IPS-18a (cell line): ENCODE measurements around the gene LIMK1.

Experiments used
- H3K27ac ChIP-seq: one replicate; pipeline ENCODE4 v1.5.1; 2013; ENCODE audit warnings: low read length
- H3K27me3 ChIP-seq: one replicate; pipeline ENCODE4 v1.6.1; 2013; ENCODE audit warnings: mild to moderate bottlenecking, low read length; ENCODE audit not compliant: control insufficient read depth, insufficient read depth
- H3K36me3 ChIP-seq: one replicate; pipeline ENCODE4 v1.6.1; 2013; ENCODE audit warnings: low read depth, low read length; ENCODE audit not compliant: control insufficient read depth
- H3K4me1 ChIP-seq: one replicate; pipeline ENCODE4 v1.6.1; 2013; ENCODE audit warnings: low read depth, low read length; ENCODE audit not compliant: control insufficient read depth
- H3K4me3 ChIP-seq: one replicate; pipeline ENCODE4 v1.5.1; 2013; ENCODE audit warnings: low read length
- H3K9ac ChIP-seq: one replicate; pipeline ENCODE4 v1.6.1; 2013; ENCODE audit warnings: mild to moderate bottlenecking, low read length, moderate library complexity
- H3K9me3 ChIP-seq: one replicate; pipeline ENCODE4 v1.6.1; 2013; ENCODE audit warnings: low read depth, low read length; ENCODE audit not compliant: control insufficient read depth

LIMK1 gene

DNA sequence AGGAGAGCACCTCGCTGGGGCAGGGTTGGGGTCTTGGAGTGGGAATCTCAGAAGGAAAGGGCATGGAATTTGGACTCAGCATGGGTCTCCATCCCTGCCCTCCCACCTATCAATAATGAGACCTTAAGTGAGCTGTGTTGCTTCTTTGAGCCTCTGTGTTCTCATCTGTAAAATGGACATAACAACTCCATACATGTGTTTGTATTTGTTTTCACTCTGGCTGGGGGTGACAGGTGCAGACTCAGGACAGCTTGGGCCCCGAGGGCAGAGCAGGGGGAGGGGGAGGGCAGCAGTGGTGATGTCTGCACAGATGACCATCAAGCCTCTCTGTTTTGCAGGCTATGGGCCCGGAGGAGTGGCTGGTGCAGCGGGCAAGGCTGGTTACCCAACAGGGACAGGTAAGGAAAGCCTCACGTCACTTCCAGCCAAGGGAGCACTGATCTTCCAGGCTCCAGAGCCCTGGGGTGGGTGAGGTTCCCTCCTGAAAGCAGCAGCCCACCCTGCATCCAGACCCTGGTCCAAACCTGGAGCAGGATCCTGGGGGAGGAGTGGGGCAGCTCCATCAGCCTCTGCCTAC lies 35.7 kb upstream of the LIMK1 start:
- no peak overlapping the region for H3K27ac ChIP-seq
- H3K27me3 ChIP-seq = no peaks in the 10 kb centered on the region
- no peak overlapping the region for H3K4me3 ChIP-seq
- no peak overlapping the region for H3K9ac ChIP-seq
- peaks cover 25% of the 10 kb centered on the region for H3K4me1 ChIP-seq
- no peaks in the 10 kb centered on the region for H3K36me3 ChIP-seq
- H3K9me3 ChIP-seq = no peaks in the 10 kb centered on the region

DNA sequence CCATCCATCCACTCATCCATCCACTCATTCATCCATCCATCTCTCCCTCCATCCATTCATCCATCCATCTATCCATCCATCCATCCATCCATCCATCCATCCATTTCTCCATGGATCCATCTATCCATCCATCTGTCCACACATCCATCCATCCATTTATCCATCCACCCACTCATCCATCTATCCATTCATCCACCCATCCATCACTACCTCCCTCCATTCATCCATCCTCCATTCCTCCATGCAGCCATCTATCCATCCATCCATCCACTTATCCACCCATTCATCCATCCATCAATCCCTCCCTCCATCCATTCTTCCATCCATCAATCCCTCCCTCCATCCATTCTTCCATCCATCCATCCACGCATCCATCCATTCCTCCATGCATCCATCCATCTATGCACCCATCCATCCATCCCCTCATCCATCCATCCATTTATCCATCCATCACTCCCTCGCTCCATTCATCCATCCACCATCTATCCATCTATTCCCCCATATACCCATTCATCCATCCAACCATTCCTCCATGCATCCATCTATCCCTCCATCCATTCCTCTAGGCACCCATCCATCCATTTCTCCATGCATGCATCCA lies 34.5 kb upstream of the LIMK1 start:
- Histone ChIP-seq H3K4me3 (no peak overlapping the region), H3K4me1 (peaks cover 13% of the 10 kb centered on the region), H3K27me3 (no peaks in the 10 kb centered on the region), H3K9me3 (no peaks in the 10 kb centered on the region), H3K36me3 (no peaks in the 10 kb centered on the region), H3K9ac (no peak overlapping the region), H3K27ac (no peak overlapping the region)

DNA sequence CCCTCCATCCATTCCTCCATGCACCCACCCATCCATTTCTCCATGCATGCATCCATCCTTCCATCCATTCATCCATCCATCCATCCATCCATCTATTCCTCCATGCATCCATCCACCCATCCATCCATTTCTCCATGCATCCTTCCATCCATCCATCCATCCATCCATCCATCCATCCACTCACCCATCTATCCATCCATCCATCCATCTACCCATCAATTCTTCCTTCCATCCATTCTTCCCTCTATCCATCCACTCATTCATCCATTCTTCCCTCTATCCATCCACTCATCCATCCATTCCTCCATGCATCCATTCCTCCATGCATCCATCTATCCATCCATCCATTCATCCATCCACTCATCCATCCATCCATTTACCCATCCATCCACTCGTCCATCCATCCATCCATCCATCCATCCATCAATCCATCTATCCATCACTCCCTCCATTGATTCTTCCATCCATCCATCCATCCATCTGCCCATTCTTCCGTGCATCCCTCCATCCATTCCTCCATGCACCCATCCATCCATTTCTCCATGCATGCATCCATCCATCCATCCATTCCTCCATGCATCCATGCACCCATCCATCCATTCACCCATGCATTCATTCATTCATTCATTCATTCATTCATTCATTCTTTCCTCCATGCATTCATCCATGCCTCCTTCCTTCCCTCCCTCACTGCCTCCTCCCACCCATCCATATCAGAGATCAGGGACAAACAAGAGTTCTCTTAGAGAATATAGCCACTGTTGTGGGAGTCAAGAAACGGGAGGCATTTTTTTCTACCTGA lies 33.4 kb upstream of the LIMK1 start:
- Histone ChIP-seq H3K36me3 (no peaks in the 10 kb centered on the region), H3K4me1 (peaks cover 8% of the 10 kb centered on the region), H3K9ac (no peak overlapping the region), H3K27ac (no peak overlapping the region), H3K9me3 (no peaks in the 10 kb centered on the region), H3K27me3 (no peaks in the 10 kb centered on the region), H3K4me3 (no peak overlapping the region)

DNA sequence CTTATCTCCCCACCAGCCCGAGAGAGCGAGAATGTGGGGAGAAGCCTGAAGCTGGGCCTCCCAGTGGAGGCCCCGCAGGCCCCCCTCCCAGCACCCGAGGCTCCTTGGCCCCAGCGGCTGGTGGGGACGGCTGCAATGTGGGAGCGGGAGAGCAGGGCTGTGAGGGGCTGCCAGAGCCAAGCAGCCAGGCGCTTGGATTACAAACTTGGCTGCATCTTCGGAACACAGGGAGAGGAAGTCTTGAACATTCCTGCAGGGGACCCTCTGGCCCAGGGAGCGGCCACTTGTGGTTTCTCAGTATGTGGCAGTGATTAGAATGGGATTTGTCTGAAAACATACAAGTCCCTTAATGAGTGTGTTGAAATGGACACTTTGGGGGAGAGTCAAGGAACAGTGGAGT lies 32.4 kb upstream of the LIMK1 start:
- no peak overlapping the region for H3K4me3 ChIP-seq
- peaks cover 8% of the 10 kb centered on the region for H3K4me1 ChIP-seq
- H3K27ac ChIP-seq = no peak overlapping the region
- no peak overlapping the region for H3K9ac ChIP-seq
- H3K27me3 ChIP-seq = no peaks in the 10 kb centered on the region
- no peaks in the 10 kb centered on the region for H3K9me3 ChIP-seq
- H3K36me3 ChIP-seq = no peaks in the 10 kb centered on the region

DNA sequence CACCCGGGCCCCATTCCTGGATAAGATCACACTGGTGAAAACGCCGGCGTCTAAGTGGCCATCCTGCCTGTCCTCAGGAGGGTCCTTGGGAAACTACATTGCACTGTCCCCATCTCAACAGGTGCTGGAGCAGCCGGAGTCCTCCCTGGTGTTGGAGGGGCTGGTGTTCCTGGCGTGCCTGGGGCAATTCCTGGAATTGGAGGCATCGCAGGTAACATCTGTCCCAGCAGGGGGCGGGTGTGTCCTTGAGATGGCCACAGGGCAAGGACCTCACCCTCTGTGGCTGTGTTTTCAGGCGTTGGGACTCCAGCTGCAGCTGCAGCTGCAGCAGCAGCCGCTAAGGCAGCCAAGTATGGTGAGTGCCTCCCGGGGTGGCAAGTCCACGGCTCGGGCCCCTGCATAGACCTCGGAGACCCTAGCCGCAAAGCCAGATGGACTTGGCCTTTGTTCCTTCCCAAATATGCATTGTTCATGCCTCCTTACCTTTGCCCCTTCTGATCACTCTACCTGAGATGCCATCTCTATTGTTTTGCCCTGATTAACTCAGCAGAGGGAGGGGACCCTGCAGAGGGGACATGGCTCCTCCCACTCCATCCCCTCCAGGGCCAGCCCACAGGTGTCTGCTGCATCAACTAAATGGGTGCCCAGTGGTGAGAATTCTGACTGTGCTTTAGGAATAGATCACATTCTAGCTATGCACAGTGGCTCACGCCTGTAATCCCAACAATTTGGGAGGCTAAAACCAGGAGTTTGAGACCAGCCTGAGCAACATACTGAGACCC lies 31.8 kb upstream of the LIMK1 start:
- no peak overlapping the region for H3K9ac ChIP-seq
- H3K27ac ChIP-seq = no peak overlapping the region

DNA sequence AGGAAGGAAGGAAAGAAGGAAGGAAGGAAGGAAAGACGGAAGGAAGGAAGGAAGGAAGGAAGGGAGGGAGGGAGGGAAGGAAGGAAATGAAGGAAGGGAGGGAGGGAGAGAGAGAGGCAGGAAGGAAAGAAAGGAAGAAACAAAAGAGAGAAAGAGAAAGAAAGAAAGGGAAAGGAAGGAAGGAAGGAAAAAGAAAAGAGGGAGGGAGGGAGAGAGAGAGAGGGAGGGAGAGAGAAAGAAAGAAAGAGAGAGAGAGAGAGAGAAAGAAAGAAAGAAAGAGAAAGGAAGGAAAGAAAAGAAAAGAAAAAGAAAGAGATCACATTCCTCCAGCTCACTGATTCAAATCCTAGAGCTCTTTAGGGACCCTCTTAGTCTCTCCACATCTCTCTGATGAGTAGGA lies 31.0 kb upstream of the LIMK1 start:
- Histone ChIP-seq H3K27ac (no peak overlapping the region), H3K4me1 (peaks cover 8% of the 10 kb centered on the region), H3K9me3 (no peaks in the 10 kb centered on the region), H3K9ac (no peak overlapping the region), H3K36me3 (no peaks in the 10 kb centered on the region), H3K27me3 (no peaks in the 10 kb centered on the region), H3K4me3 (no peak overlapping the region)

More for the DNA sequence above, 31.8 kb upstream of the LIMK1 start:
- Histone ChIP-seq H3K36me3 (no peaks in the 10 kb centered on the region), H3K4me3 (no peak overlapping the region), H3K27me3 (no peaks in the 10 kb centered on the region), H3K9me3 (no peaks in the 10 kb centered on the region), H3K4me1 (peaks cover 8% of the 10 kb centered on the region)

DNA sequence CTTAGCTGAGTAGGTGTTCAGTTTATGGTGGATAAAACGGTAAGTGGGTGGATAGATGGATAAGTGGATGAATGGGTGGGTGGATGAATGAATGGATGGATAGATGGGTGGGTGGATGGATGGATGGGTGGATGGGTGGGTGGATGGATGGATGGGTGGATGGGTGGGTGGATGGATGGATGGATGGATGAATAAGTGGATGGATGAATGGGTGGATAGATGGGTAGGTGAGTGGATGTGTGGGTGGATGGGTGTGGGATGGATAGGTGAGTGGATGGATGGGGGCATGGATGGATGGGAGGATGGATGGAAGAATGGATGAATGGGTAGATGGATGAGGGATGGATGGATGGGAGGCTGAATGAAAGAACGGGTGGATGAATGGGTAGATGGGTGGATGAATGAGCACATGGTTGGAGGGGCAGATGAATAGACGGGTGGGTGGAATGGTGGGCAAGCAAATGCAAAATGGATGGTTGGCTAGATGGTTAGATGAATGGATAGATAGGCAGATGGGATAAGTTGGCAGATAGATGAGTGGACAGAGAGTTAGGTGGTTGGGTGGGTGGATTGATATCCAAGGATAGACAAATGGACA lies 29.9 kb upstream of the LIMK1 start:
- Histone ChIP-seq H3K4me3 (no peak overlapping the region), H3K9ac (no peak overlapping the region), H3K27me3 (no peaks in the 10 kb centered on the region), H3K36me3 (no peaks in the 10 kb centered on the region), H3K27ac (no peak overlapping the region), H3K9me3 (no peaks in the 10 kb centered on the region), H3K4me1 (peaks cover 8% of the 10 kb centered on the region)

DNA sequence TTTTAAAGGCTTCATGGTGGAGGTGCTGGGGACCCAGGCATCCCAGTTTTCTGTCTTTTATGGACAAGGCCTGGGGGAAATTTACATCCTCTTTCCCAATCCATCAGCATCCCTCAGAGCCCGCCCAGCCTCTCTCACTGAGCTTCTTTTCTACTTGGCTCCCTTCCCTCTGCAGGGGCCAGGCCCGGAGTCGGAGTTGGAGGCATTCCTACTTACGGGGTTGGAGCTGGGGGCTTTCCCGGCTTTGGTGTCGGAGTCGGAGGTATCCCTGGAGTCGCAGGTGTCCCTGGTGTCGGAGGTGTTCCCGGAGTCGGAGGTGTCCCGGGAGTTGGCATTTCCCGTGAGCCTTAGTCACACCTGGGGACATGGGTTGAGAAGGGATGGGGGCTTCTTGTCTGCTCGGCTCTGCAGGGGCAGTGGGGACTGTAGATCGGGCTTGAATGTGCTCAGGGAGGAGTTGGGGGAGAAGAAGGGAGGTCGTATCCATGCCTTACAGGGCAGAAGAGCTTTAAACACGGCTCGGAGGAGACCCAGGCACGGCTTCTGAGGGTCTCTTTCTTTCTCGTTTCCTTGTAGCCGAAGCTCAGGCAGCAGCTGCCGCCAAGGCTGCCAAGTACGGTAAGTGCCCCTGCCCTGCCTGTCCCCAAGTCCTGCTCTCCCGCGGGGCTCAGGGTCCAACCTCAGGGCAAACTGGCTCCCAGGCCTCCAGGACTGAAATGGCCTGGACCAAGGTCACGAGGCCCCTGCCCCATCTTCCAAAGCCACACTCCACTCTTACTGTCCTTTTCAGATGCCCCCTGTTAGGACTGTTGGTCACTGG lies 27.3 kb upstream of the LIMK1 start:
- Histone ChIP-seq H3K9ac (no peak overlapping the region), H3K4me1 (peaks cover 8% of the 10 kb centered on the region), H3K9me3 (no peaks in the 10 kb centered on the region), H3K27ac (no peak overlapping the region), H3K36me3 (no peaks in the 10 kb centered on the region), H3K27me3 (no peaks in the 10 kb centered on the region), H3K4me3 (no peak overlapping the region)

DNA sequence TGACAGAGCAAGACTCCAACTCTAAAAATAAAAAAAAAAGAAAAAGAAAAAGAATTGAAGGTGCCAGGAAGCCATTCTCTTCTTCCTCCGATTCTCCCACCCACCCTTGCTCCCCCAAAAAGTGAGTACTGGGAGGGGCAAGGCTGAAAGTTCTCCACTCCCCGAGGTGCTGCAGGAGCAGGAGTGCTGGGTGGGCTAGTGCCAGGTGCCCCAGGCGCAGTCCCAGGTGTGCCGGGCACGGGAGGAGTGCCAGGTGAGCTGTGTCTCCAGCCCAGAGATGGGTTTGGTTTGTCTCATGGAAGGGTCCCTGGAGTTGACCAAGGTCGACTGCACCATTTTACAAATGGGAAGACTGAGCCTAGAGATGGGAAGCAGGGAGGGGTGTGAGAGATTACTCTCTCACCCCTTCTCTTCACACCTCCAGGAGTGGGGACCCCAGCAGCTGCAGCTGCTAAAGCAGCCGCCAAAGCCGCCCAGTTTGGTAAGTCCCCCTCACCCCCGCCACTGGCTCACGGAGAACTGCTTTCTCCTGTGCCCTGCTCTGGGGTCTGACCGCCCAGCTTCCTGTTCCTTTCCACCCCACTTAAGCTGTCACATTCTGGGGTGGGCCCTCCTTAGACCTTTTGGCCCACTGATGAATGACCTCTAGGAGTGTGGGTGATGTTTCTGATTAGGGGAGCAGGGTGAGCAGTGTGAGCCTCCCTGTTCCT lies 26.2 kb upstream of the LIMK1 start:
- H3K27ac ChIP-seq = no peak overlapping the region
- H3K9me3 ChIP-seq = no peaks in the 10 kb centered on the region
- H3K4me3 ChIP-seq = no peak overlapping the region
- no peak overlapping the region for H3K9ac ChIP-seq
- no peaks in the 10 kb centered on the region for H3K36me3 ChIP-seq
- no peaks in the 10 kb centered on the region for H3K27me3 ChIP-seq
- no peaks in the 10 kb centered on the region for H3K4me1 ChIP-seq

DNA sequence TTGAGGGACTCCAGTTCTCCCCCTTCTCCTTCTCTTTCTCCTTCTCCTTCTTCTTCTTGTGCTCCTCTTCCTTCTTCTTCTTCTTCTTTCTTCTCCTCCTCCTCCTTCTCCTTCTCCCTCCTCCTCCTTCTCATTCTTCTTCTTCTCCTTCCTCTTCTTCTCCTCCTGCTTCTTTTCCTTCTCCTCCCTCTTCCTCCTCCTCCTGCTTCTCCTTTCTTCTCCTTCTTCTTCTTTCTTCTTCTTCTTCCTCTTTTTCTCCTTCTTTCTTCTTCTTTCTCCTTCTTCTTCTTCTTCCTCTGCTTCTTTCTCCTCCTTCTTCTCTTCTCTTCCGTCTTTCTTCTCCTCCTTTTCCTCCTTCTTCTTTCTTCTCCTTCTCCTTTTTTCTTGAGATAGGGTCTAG lies 25.6 kb upstream of the LIMK1 start:
- Histone ChIP-seq H3K27ac (no peak overlapping the region), H3K4me1 (no peaks in the 10 kb centered on the region), H3K36me3 (no peaks in the 10 kb centered on the region), H3K9me3 (no peaks in the 10 kb centered on the region), H3K9ac (no peak overlapping the region), H3K27me3 (no peaks in the 10 kb centered on the region), H3K4me3 (no peak overlapping the region)
